Ishikawa (cell line): ENCODE measurements around the gene SLC24A3.

Experiments used
- CEBPB ChIP-seq: IDR thresholded peaks from 2 replicates; pipeline ENCODE4 v1.6.1; 2012
- CREB1 ChIP-seq: IDR thresholded peaks from 2 replicates; pipeline ENCODE4 v1.6.1; 2012; ENCODE audit warnings: low read depth
- EGR1 ChIP-seq: IDR thresholded peaks from 2 replicates; pipeline ENCODE4 v1.6.1; 2012
- EP300 ChIP-seq: IDR thresholded peaks from 2 replicates; pipeline ENCODE4 v1.6.1; 2012; ENCODE audit warnings: borderline replicate concordance
- FOXM1 ChIP-seq: IDR thresholded peaks from 2 replicates; pipeline ENCODE4 v1.6.1; 2012; ENCODE audit warnings: low read depth, borderline replicate concordance
- NFIC ChIP-seq: IDR thresholded peaks from 2 replicates; pipeline ENCODE4 v1.6.1; 2012
- RAD21 ChIP-seq: IDR thresholded peaks from 2 replicates; pipeline ENCODE4 v1.6.1; 2012; ENCODE audit warnings: low read depth
- TAF1 ChIP-seq: IDR thresholded peaks from 2 replicates; pipeline ENCODE4 v1.6.1; 2012; ENCODE audit warnings: low read depth, mild to moderate bottlenecking
- TCF12 ChIP-seq: IDR thresholded peaks from 2 replicates; pipeline ENCODE4 v1.6.1; 2012; ENCODE audit warnings: low read depth
- TEAD4 ChIP-seq: IDR thresholded peaks from 2 replicates; pipeline ENCODE4 v1.6.1; 2012
- USF1 ChIP-seq: IDR thresholded peaks from 2 replicates; pipeline ENCODE4 v1.6.1; 2012
- YY1 ChIP-seq: IDR thresholded peaks from 2 replicates; pipeline ENCODE4 v1.6.1; 2012; ENCODE audit warnings: low read depth
- ZBTB7A ChIP-seq: IDR thresholded peaks from 2 replicates; pipeline ENCODE4 v1.6.1; 2012; ENCODE audit warnings: low read depth
- TF ChIP-seq, protein P1 (sequence below): IDR thresholded peaks from 2 replicates; pipeline ENCODE4 v1.6.1; 2012
- TF ChIP-seq, protein P2 (sequence below): IDR thresholded peaks from 2 replicates; pipeline ENCODE4 v1.6.1; 2012; ENCODE audit warnings: low read depth, mild to moderate bottlenecking

Gene SLC24A3

DNA sequence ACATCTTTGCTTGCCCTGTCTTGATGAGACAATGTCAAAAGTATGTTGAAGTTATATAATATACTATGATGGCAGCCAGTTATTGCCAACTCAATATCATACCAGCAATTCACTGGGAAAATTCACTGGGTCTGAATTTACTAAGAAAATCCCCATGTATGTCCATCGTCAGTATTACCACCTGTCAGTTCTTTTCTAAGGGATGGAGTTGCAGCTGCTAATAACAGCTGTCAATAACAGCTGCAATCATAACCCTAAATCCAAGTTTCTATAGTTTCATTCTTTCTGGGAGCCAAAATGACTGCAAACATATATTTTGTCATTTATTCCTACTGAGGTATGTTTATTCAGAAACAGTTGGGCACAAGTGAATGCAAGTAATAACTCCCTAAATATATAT lies 413.0 kb downstream of the SLC24A3 start:
- TF ChIP-seq, protein P1, sequence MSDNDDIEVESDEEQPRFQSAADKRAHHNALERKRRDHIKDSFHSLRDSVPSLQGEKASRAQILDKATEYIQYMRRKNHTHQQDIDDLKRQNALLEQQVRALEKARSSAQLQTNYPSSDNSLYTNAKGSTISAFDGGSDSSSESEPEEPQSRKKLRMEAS = no peak
- no peak for TF ChIP-seq CEBPB
- TF ChIP-seq YY1 = no peak
- TF ChIP-seq ZBTB7A = no peak
- no peak for TF ChIP-seq TCF12
- no peak for TF ChIP-seq FOXM1
- no peak for TF ChIP-seq EP300
- no peak for TF ChIP-seq RAD21
- TF ChIP-seq, protein P2, sequence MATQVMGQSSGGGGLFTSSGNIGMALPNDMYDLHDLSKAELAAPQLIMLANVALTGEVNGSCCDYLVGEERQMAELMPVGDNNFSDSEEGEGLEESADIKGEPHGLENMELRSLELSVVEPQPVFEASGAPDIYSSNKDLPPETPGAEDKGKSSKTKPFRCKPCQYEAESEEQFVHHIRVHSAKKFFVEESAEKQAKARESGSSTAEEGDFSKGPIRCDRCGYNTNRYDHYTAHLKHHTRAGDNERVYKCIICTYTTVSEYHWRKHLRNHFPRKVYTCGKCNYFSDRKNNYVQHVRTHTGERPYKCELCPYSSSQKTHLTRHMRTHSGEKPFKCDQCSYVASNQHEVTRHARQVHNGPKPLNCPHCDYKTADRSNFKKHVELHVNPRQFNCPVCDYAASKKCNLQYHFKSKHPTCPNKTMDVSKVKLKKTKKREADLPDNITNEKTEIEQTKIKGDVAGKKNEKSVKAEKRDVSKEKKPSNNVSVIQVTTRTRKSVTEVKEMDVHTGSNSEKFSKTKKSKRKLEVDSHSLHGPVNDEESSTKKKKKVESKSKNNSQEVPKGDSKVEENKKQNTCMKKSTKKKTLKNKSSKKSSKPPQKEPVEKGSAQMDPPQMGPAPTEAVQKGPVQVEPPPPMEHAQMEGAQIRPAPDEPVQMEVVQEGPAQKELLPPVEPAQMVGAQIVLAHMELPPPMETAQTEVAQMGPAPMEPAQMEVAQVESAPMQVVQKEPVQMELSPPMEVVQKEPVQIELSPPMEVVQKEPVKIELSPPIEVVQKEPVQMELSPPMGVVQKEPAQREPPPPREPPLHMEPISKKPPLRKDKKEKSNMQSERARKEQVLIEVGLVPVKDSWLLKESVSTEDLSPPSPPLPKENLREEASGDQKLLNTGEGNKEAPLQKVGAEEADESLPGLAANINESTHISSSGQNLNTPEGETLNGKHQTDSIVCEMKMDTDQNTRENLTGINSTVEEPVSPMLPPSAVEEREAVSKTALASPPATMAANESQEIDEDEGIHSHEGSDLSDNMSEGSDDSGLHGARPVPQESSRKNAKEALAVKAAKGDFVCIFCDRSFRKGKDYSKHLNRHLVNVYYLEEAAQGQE = no peak
- TF ChIP-seq NFIC = no peak
- no peak for TF ChIP-seq USF1
- no peak for TF ChIP-seq EGR1
- no peak for TF ChIP-seq TEAD4
- no peak for TF ChIP-seq TAF1
- no peak for TF ChIP-seq CREB1

DNA sequence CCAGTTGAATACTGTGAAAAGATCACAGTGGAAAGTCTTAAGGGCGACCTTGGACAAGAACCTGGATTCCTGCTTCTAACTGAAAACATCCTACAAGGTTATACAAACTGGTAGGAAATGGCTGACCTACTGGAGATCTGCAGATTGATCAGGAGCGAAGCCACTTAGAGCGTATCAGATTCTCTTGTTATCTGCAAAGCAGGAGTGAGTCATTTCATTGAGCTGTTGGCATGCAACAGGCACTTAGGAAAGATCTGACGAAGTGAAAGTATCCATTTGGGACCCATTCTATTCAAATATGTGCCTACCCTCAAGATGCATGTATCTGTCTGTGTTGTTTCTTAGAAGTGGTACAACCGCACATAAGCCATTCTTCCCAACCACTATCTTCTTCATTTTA lies 414.5 kb downstream of the SLC24A3 start:
- TF ChIP-seq USF1 (no peak), EGR1 (no peak), TEAD4 (no peak), TAF1 (no peak), ZBTB7A (no peak), NFIC (no peak), EP300 (no peak), YY1 (no peak)
- TF ChIP-seq, protein P1 = no peak

- TF ChIP-seq CEBPB (peak; percentile 90), RAD21 (peak; percentile 53), EP300 (no peak), EGR1 (no peak), ZBTB7A (no peak), TCF12 (no peak)
These were observed 416.2 kb downstream of the SLC24A3 start for GRCh38 chr20:19628570-19629134.

DNA sequence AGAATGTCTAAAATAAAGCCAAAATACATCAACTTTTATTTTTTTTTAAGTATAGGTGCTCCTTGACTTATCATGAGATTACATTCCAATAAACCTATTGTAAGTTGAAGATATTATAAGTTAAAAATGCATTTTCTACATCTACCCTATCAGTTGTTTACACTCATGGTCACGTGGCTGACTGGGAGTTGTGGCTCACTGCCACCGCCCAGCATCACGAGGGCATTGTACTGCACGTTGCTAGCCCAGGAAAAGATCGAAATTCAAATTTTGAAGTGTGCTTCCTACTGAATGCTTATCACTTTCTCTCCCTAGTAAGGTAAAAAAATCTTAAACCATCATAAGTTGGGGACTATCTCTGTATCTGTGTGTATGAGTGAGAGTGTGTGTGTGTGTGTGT lies 419.0 kb downstream of the SLC24A3 start:
- TF ChIP-seq TAF1 = no peak
- peak; percentile 50 for TF ChIP-seq USF1

- no peak for TF ChIP-seq CREB1
- TF ChIP-seq YY1 = no peak
- no peak for TF ChIP-seq RAD21
- TF ChIP-seq FOXM1 = no peak
- no peak for TF ChIP-seq NFIC
- no peak for TF ChIP-seq EP300
- TF ChIP-seq CEBPB = no peak
These were observed 421.5 kb downstream of the SLC24A3 start for GRCh38 chr20:19633985-19634384.

GRCh38 chr20:19639471-19640045 lies 427.1 kb downstream of the SLC24A3 start:
- 0 out of 2 replicates have a peak, but pooled peaks have one; percentile 25 for TF ChIP-seq EGR1

DNA sequence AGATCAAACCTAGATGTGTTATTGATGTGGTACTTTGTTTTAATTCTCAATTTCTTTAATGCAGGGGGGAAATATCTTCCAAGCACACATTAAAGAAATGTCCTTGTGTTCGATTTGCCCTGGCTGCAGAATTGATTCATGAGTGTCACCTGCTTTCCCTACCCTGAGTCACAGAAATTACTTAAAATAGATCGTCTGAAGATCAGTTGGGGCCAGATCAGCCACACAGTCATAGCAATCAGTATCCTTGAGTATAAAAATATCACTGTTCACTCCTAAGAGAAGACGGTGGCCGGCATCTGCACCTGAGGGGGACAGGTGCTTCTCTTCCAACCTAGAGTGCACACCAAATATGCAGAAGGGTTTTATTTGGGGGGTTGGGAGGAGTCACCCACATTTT lies 430.4 kb downstream of the SLC24A3 start:
- no peak for TF ChIP-seq TCF12
- TF ChIP-seq, protein P1 = no peak
- no peak for TF ChIP-seq TAF1
- no peak for TF ChIP-seq RAD21
- no peak for TF ChIP-seq USF1
- no peak for TF ChIP-seq CREB1
- TF ChIP-seq FOXM1 = no peak
- no peak for TF ChIP-seq CEBPB
- TF ChIP-seq EGR1 = no peak
- TF ChIP-seq, protein P2 = no peak
- TF ChIP-seq YY1 = no peak
- TF ChIP-seq EP300 = no peak
- TF ChIP-seq TEAD4 = no peak
- no peak for TF ChIP-seq NFIC
- no peak for TF ChIP-seq ZBTB7A
